ENCODE data around the gene SBK3. TPM values are rescaled to one million over a fixed set of nuclear protein-coding genes. Genes with fewer than 3 reads are reported as not detected.

Gene SBK3
- total RNA-seq, 2 experiments from 2014 or later = not detected

- Mint-ChIP-seq H3K4me3 (no peak overlapping the region), H3K9me3 (ENCODE audit: insufficient read depth) (no peaks in the 10 kb centered on the region), H3K36me3 (ENCODE audit: low read depth) (no peaks in the 10 kb centered on the region), H3K27ac (no peak overlapping the region), H3K4me1 (ENCODE audit: low read depth) (no peaks in the 10 kb centered on the region), H3K27me3 (ENCODE audit: low read depth) (peaks cover 2% of the 10 kb centered on the region)
- ChIA-PET CTCF (no interaction called here), POLR2A (no interaction called here)
- no peak for ATAC-seq
- no peak for DNase-seq
These were observed 22.5 kb upstream of the SBK3 start for GRCh38 chr19:55567708-55568328.

GRCh38 chr19:55566823-55567222 lies 21.5 kb upstream of the SBK3 start:
- Mint-ChIP-seq H3K27ac (no peak overlapping the region), H3K4me1 (ENCODE audit: low read depth) (no peaks in the 10 kb centered on the region), H3K36me3 (ENCODE audit: low read depth) (no peaks in the 10 kb centered on the region), H3K4me3 (no peak overlapping the region), H3K27me3 (ENCODE audit: low read depth) (peaks cover 2% of the 10 kb centered on the region), H3K9me3 (ENCODE audit: insufficient read depth) (no peaks in the 10 kb centered on the region)
- no peak for ATAC-seq
- POLR2A ChIA-PET = no interaction called here
- DNase-seq = no peak
- CTCF ChIA-PET = interaction anchor here (0.9 kb wide), 1 partner anchor 65 kb away, joined by 4 read pairs; no protein-coding TSS in a partner anchor

- H3K4me3 Mint-ChIP-seq = no peak overlapping the region
- no peaks in the 10 kb centered on the region for H3K4me1 Mint-ChIP-seq (ENCODE audit: low read depth)
- H3K9me3 Mint-ChIP-seq (ENCODE audit: insufficient read depth) = no peaks in the 10 kb centered on the region
- ChIA-PET POLR2A (no interaction called here), CTCF (no interaction called here)
- H3K27ac Mint-ChIP-seq = no peak overlapping the region
- peaks cover 2% of the 10 kb centered on the region for H3K27me3 Mint-ChIP-seq (ENCODE audit: low read depth)
- H3K36me3 Mint-ChIP-seq (ENCODE audit: low read depth) = no peaks in the 10 kb centered on the region
- ATAC-seq (no peak), DNase-seq (no peak)
These were observed 17.9 kb upstream of the SBK3 start for GRCh38 chr19:55563261-55563690.

- Mint-ChIP-seq H3K4me1 (ENCODE audit: low read depth) (no peaks in the 10 kb centered on the region), H3K27me3 (ENCODE audit: low read depth) (no peaks in the 10 kb centered on the region), H3K4me3 (no peak overlapping the region), H3K36me3 (ENCODE audit: low read depth) (no peaks in the 10 kb centered on the region), H3K27ac (no peak overlapping the region), H3K9me3 (ENCODE audit: insufficient read depth) (no peaks in the 10 kb centered on the region)
- ATAC-seq (no peak), DNase-seq (no peak)
- CTCF ChIA-PET = no interaction called here
- POLR2A ChIA-PET = no interaction called here
These were observed 14.3 kb upstream of the SBK3 start for GRCh38 chr19:55559684-55560083.

GRCh38 chr19:55554741-55555152 lies 9.4 kb upstream of the SBK3 start:
- ATAC-seq = no peak
- Mint-ChIP-seq H3K4me1 (ENCODE audit: low read depth) (no peaks in the 10 kb centered on the region), H3K36me3 (ENCODE audit: low read depth) (no peaks in the 10 kb centered on the region), H3K9me3 (ENCODE audit: insufficient read depth) (no peaks in the 10 kb centered on the region), H3K27ac (no peak overlapping the region), H3K4me3 (no peak overlapping the region), H3K27me3 (ENCODE audit: low read depth) (no peaks in the 10 kb centered on the region)
- ChIA-PET POLR2A (no interaction called here), CTCF (no interaction called here)
- DNase-seq = no peak

GRCh38 chr19:55554302-55554701 lies 9.0 kb upstream of the SBK3 start:
- Mint-ChIP-seq H3K27me3 (ENCODE audit: low read depth) (no peaks in the 10 kb centered on the region), H3K27ac (no peak overlapping the region), H3K4me1 (ENCODE audit: low read depth) (no peaks in the 10 kb centered on the region), H3K36me3 (ENCODE audit: low read depth) (no peaks in the 10 kb centered on the region), H3K4me3 (no peak overlapping the region), H3K9me3 (ENCODE audit: insufficient read depth) (no peaks in the 10 kb centered on the region)
- CTCF ChIA-PET = no interaction called here
- POLR2A ChIA-PET = no interaction called here
- no peak for ATAC-seq
- DNase-seq = no peak

GRCh38 chr19:55553217-55554182 lies 8.2 kb upstream of the SBK3 start:
- DNase-seq (no peak), ATAC-seq (no peak)
- Mint-ChIP-seq H3K9me3 (ENCODE audit: insufficient read depth) (no peaks in the 10 kb centered on the region), H3K4me1 (ENCODE audit: low read depth) (no peaks in the 10 kb centered on the region), H3K27ac (no peak overlapping the region), H3K27me3 (ENCODE audit: low read depth) (no peaks in the 10 kb centered on the region), H3K4me3 (no peak overlapping the region), H3K36me3 (ENCODE audit: low read depth) (no peaks in the 10 kb centered on the region)
- ChIA-PET POLR2A (no interaction called here), CTCF (no interaction called here)

- DNase-seq = no peak
- H3K4me3 Mint-ChIP-seq = no peak overlapping the region
- ATAC-seq = no peak
- H3K9me3 Mint-ChIP-seq (ENCODE audit: insufficient read depth) = no peaks in the 10 kb centered on the region
- H3K4me1 Mint-ChIP-seq (ENCODE audit: low read depth) = no peaks in the 10 kb centered on the region
- H3K27me3 Mint-ChIP-seq (ENCODE audit: low read depth) = no peaks in the 10 kb centered on the region
- CTCF ChIA-PET = no interaction called here
- POLR2A ChIA-PET = no interaction called here
- H3K36me3 Mint-ChIP-seq (ENCODE audit: low read depth) = no peaks in the 10 kb centered on the region
- H3K27ac Mint-ChIP-seq = no peak overlapping the region
These were observed 7.3 kb upstream of the SBK3 start for GRCh38 chr19:55552620-55553019.

GRCh38 chr19:55552206-55552605 lies 6.9 kb upstream of the SBK3 start:
- Mint-ChIP-seq H3K4me1 (ENCODE audit: low read depth) (no peaks in the 10 kb centered on the region), H3K27me3 (ENCODE audit: low read depth) (peaks cover 2% of the 10 kb centered on the region), H3K9me3 (ENCODE audit: insufficient read depth) (no peaks in the 10 kb centered on the region), H3K27ac (no peak overlapping the region), H3K36me3 (ENCODE audit: low read depth) (no peaks in the 10 kb centered on the region), H3K4me3 (no peak overlapping the region)
- ChIA-PET CTCF (no interaction called here), POLR2A (no interaction called here)
- ATAC-seq = no peak
- no peak for DNase-seq

GRCh38 chr19:55550321-55550650 lies 4.9 kb upstream of the SBK3 start:
- no peak overlapping the region for H3K4me3 Mint-ChIP-seq
- no peaks in the 10 kb centered on the region for H3K9me3 Mint-ChIP-seq (ENCODE audit: insufficient read depth)
- CTCF ChIA-PET = no interaction called here
- no peak overlapping the region for H3K27ac Mint-ChIP-seq
- peaks cover 3% of the 10 kb centered on the region for H3K27me3 Mint-ChIP-seq (ENCODE audit: low read depth)
- DNase-seq (no peak), ATAC-seq (no peak)
- POLR2A ChIA-PET = no interaction called here
- H3K36me3 Mint-ChIP-seq (ENCODE audit: low read depth) = no peaks in the 10 kb centered on the region
- H3K4me1 Mint-ChIP-seq (ENCODE audit: low read depth) = no peaks in the 10 kb centered on the region

- ChIA-PET CTCF (no interaction called here), POLR2A (no interaction called here)
- DNase-seq (no peak), ATAC-seq (no peak)
- no peak overlapping the region for H3K4me3 Mint-ChIP-seq
- H3K27ac Mint-ChIP-seq = no peak overlapping the region
- H3K27me3 Mint-ChIP-seq (ENCODE audit: low read depth) = peaks cover 3% of the 10 kb centered on the region
- H3K4me1 Mint-ChIP-seq (ENCODE audit: low read depth) = no peaks in the 10 kb centered on the region
- H3K36me3 Mint-ChIP-seq (ENCODE audit: low read depth) = no peaks in the 10 kb centered on the region
- no peaks in the 10 kb centered on the region for H3K9me3 Mint-ChIP-seq (ENCODE audit: insufficient read depth)
These were observed 4.4 kb upstream of the SBK3 start for GRCh38 chr19:55549500-55550320.

Data from activated CD8-positive, alpha-beta T cell treated with anti-CD3 and anti-CD28 coated beads, Interleukin-2, amount 10 ng/mL, durations not matched to agents 7 days and 5 days (primary cell).